ENCODE measurements around the gene HACD2. TPM values are rescaled to one million over a fixed set of nuclear protein-coding genes. Genes with fewer than 3 reads are reported as not detected.

Gene HACD2
- total RNA-seq, 1 donor from 2014 or later: 13.9 TPM

DNA sequence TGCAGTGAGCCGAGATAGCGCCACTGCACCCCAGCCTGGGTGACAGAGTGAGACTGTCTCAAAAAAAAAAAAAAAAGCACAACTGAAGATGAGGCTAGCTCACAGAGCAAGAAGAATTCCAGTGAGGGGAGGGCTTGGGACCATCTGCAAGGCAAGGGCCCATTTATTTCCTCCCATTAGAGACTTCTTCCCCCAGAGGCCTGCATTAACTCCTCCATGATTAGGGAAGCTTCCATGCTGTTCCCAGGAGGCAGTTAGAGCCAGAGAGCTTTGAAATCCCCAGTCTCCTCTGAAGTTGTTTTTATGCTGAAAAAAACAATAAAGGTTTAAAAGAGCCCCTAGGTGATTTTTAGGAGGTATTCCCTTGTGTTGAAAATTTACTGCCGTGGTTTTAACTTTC lies 81.7 kb downstream of the HACD2 start:
- no peak for TF ChIP-seq CTCF (IDR thresholded peaks at IDR 0.05; ENCODE audit: unreplicated experiment)

GRCh38 chr3:123499322-123499721 lies 85.5 kb downstream of the HACD2 start:
- Mint-ChIP-seq H3K9me3 (ENCODE audit: unreplicated experiment) (no peaks in the 10 kb centered on the region), H3K4me1 (ENCODE audit: unreplicated experiment) (peaks cover 12% of the 10 kb centered on the region), H3K4me3 (ENCODE audit: unreplicated experiment) (no peak overlapping the region), H3K27ac (ENCODE audit: unreplicated experiment) (no peak overlapping the region), H3K27me3 (ENCODE audit: unreplicated experiment) (peaks cover 6% of the 10 kb centered on the region), H3K36me3 (ENCODE audit: low read depth, unreplicated experiment) (no peaks in the 10 kb centered on the region)
- DNase-seq (ENCODE audit: low spot score): no peak
- no peak for TF ChIP-seq CTCF (IDR thresholded peaks at IDR 0.05; ENCODE audit: unreplicated experiment)

More for the DNA sequence above, 81.7 kb downstream of the HACD2 start:
- Mint-ChIP-seq H3K4me1 (ENCODE audit: unreplicated experiment) (peaks cover 12% of the 10 kb centered on the region), H3K4me3 (ENCODE audit: unreplicated experiment) (no peak overlapping the region), H3K27ac (ENCODE audit: unreplicated experiment) (no peak overlapping the region), H3K9me3 (ENCODE audit: unreplicated experiment) (no peaks in the 10 kb centered on the region), H3K36me3 (ENCODE audit: low read depth, unreplicated experiment) (no peaks in the 10 kb centered on the region), H3K27me3 (ENCODE audit: unreplicated experiment) (peaks cover 4% of the 10 kb centered on the region)
- DNase-seq (ENCODE audit: low spot score): no peak

DNA sequence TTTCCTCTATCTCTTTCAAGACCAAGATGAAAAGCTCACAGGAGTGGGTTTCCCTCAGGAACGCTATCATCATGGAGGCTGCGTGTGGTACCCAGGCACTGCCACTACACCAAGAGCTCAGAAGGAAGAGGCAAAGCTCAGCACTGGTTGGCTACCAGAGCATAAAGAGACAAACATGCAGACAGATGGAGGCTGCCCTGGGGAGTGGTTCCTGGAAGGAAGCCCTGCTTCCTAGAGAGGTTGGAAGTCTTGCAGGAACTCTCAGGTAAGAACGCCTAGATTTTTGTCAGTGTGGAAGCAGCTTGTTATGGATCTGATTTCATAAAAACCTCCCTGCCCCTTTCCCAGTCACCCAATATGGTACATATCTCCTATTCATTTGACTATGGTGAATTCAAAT lies 86.1 kb downstream of the HACD2 start:
- Mint-ChIP-seq H3K27ac (ENCODE audit: unreplicated experiment) (no peak overlapping the region), H3K36me3 (ENCODE audit: low read depth, unreplicated experiment) (no peaks in the 10 kb centered on the region), H3K9me3 (ENCODE audit: unreplicated experiment) (no peaks in the 10 kb centered on the region), H3K27me3 (ENCODE audit: unreplicated experiment) (peaks cover 6% of the 10 kb centered on the region), H3K4me3 (ENCODE audit: unreplicated experiment) (no peak overlapping the region), H3K4me1 (ENCODE audit: unreplicated experiment) (peaks cover 12% of the 10 kb centered on the region)
- no peak for TF ChIP-seq CTCF (IDR thresholded peaks at IDR 0.05; ENCODE audit: unreplicated experiment)
- DNase-seq (ENCODE audit: low spot score): no peak

DNA sequence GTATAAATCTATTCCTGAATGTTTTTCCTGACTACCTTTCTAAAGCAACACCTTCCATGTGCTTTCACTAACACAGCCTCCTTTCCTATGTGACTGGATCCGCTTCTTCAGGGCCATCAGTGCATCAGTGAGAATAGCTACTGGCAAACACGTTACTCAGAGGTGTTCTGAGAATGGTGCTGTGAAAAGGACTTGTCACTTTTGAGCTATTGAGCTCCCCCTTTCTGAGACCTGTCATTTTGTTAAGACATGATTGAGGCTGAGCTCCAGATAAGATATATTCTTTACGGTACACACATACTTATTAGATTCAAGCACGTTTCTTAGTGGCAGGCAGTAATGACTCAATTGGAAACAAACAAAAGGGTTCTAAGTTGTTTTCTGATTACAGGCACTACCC lies 90.9 kb downstream of the HACD2 start:
- H3K27ac Mint-ChIP-seq (ENCODE audit: unreplicated experiment): no peak overlapping the region

More for the DNA sequence above, 90.9 kb downstream of the HACD2 start:
- H3K4me1 Mint-ChIP-seq (ENCODE audit: unreplicated experiment): peaks cover 4% of the 10 kb centered on the region
- no peaks in the 10 kb centered on the region for H3K36me3 Mint-ChIP-seq (ENCODE audit: low read depth, unreplicated experiment)
- peaks cover 1% of the 10 kb centered on the region for H3K27me3 Mint-ChIP-seq (ENCODE audit: unreplicated experiment)
- no peak for DNase-seq (ENCODE audit: low spot score)
- H3K4me3 Mint-ChIP-seq (ENCODE audit: unreplicated experiment): no peak overlapping the region
- no peak for TF ChIP-seq CTCF (IDR thresholded peaks at IDR 0.05; ENCODE audit: unreplicated experiment)
- no peaks in the 10 kb centered on the region for H3K9me3 Mint-ChIP-seq (ENCODE audit: unreplicated experiment)

Data from endothelial cell (in vitro differentiated cells).